Neutrophil (primary cell): ENCODE measurements around the gene RTN4RL1.

ENCODE experiments used
- H3K27ac ChIP-seq: fragments of 200-600 bp; sonication (generic); 2 replicates; pipeline ENCODE4 v1.5.1; 2016; ENCODE audit warnings: mild to moderate bottlenecking, moderate library complexity
- H3K27me3 ChIP-seq: fragments of 200-600 bp; sonication (generic); 2 replicates; pipeline ENCODE4 v1.6.0; 2016; ENCODE audit warnings: mild to moderate bottlenecking
- H3K36me3 ChIP-seq: fragments of 200-600 bp; sonication (generic); 2 replicates; pipeline ENCODE4 v1.5.1; 2017
- H3K4me1 ChIP-seq, 2 experiments: fragments of 200-600 bp in 1 of 2; sonication (generic) in 1 of 2; 1 replicate in 1 of 2; 2 replicates in 1 of 2; pipeline versions ENCODE4 v1.5.1 to v1.6.1; 2013 to 2016; ENCODE audit warnings: low read depth in 1 of 2, low read length in 1 of 2, mild to moderate bottlenecking in 1 of 2, moderate library complexity in 1 of 2; ENCODE audit not compliant: control insufficient read depth in 1 of 2, insufficient read depth in 1 of 2
- H3K4me3 ChIP-seq, 2 experiments: fragments of 200-600 bp in 1 of 2; sonication (generic) in 1 of 2; 1 replicate in 1 of 2; 2 replicates in 1 of 2; pipeline ENCODE4 v1.5.1; 2013 to 2016; ENCODE audit warnings: low read depth in 1 of 2, low read length in 1 of 2, mild to moderate bottlenecking in 1 of 2, moderate library complexity in 1 of 2
- H3K9me3 ChIP-seq: fragments of 200-600 bp; sonication (generic); 2 replicates; pipeline ENCODE4 v1.5.1; 2016
- TF ChIP-seq, protein P1 (sequence below): fragments of 200-600 bp; sonication (generic); IDR thresholded peaks from 2 replicates; pipeline ENCODE4 v1.5.1; 2016; ENCODE audit warnings: antibody characterized with exemption

RTN4RL1 gene

DNA sequence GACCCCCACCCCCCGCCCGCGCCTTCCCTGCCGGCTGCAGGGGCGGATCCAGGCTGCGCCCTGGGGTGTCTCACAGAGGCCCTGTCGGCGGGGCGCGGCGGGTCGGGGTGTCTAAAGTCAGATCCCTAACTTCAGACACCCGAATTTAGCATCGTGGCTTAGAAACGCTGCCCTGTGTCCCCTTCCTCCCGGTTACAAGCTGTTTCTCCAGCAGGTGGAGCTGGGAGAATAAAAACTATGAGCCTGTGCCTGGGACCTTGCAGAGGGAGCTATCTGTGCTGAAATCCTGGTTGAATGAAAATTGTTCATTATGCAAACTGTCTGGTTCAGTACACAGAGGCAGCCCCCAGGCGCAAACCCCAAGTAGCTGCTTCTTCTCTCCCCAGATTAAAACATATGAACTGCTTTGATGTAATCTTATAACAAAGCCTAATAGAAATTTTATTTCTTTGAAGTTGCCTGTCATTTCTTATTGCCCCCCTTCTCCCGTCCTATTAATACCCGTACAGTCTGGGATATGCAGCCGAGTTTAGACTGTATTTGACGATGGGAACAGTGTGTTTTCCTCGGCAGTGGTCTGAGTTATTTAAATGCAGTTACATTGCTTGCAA is 116.3 kb downstream of the RTN4RL1 start:
- H3K4me3 ChIP-seq, result no peak overlapping the region
- no peaks in the 10 kb centered on the region for H3K4me1 ChIP-seq
- no peaks in the 10 kb centered on the region for H3K36me3 ChIP-seq
- no peaks in the 10 kb centered on the region for H3K9me3 ChIP-seq
- peaks cover 99% of the 10 kb centered on the region for H3K27me3 ChIP-seq
- TF ChIP-seq, protein P1, sequence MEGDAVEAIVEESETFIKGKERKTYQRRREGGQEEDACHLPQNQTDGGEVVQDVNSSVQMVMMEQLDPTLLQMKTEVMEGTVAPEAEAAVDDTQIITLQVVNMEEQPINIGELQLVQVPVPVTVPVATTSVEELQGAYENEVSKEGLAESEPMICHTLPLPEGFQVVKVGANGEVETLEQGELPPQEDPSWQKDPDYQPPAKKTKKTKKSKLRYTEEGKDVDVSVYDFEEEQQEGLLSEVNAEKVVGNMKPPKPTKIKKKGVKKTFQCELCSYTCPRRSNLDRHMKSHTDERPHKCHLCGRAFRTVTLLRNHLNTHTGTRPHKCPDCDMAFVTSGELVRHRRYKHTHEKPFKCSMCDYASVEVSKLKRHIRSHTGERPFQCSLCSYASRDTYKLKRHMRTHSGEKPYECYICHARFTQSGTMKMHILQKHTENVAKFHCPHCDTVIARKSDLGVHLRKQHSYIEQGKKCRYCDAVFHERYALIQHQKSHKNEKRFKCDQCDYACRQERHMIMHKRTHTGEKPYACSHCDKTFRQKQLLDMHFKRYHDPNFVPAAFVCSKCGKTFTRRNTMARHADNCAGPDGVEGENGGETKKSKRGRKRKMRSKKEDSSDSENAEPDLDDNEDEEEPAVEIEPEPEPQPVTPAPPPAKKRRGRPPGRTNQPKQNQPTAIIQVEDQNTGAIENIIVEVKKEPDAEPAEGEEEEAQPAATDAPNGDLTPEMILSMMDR, result no peak
- no peak overlapping the region for H3K27ac ChIP-seq

DNA sequence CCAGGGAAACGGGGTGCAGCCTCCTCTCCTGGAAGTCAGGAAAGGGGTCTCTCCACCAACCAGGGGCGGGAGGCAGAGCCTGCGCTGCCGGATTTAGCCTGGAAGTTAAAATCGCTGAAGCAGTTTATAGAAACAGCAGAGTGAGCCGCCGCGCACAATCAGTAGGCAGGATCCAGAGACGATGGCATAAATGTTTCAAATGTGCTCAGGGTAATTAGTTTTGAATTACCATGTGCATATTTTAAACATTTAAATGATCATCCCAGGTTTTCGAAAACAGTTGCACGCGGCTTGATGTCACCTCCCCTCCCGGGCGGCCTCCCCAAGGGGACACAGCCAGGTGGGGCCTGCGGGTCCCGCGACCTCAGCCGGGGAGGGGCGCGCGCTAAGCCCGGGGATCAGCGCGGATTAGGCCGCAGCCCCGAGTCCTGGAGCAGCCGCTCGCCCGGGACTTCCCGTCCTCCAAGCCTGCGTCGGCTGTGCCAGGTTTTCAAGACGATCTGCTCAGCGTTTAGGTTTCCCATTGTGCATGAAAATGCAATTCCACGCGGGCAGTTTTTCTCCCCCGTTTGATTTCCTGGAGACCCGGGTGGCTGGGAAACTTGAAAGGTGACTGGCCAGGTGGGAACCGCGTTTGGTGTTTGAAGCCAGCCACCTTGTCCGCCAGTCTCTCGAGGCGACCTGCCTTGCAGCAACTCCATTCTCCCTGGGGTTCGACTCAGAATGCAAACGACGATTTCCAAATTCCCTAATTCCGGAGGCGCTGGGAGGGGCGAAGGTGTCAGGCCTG is 117.0 kb downstream of the RTN4RL1 start:
- Histone ChIP-seq H3K27me3 (peaks cover 96% of the 10 kb centered on the region), H3K9me3 (no peaks in the 10 kb centered on the region), H3K4me1 (no peaks in the 10 kb centered on the region), H3K36me3 (no peaks in the 10 kb centered on the region), H3K27ac (no peak overlapping the region), H3K4me3 (no peak overlapping the region)
- TF ChIP-seq, protein P1, result no peak

DNA sequence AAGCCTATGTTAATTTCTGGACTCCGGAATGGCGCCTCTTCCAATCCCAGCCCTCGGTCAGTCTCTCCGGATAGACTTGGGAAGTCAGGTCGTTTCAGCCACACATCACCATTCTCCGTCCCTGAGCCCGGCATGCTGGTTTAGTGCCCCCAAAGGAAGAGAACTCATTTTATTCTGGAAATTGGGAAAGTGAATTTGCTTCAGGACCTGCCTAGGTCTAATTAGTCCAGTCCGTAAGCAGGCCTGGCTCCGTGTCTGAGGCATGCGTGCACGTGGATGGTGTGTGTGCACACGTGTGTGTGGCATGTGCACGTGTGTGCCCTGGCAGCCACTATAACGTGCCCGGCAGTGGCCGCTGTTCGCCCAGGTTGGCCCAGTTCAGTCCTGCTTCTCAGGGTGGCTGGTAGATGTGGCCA is 117.9 kb downstream of the RTN4RL1 start:
- TF ChIP-seq, protein P1, result no peak
- H3K4me1 ChIP-seq, result no peaks in the 10 kb centered on the region
- no peak overlapping the region for H3K27ac ChIP-seq
- no peaks in the 10 kb centered on the region for H3K9me3 ChIP-seq
- no peak overlapping the region for H3K4me3 ChIP-seq
- peaks cover 88% of the 10 kb centered on the region for H3K27me3 ChIP-seq
- no peaks in the 10 kb centered on the region for H3K36me3 ChIP-seq

DNA sequence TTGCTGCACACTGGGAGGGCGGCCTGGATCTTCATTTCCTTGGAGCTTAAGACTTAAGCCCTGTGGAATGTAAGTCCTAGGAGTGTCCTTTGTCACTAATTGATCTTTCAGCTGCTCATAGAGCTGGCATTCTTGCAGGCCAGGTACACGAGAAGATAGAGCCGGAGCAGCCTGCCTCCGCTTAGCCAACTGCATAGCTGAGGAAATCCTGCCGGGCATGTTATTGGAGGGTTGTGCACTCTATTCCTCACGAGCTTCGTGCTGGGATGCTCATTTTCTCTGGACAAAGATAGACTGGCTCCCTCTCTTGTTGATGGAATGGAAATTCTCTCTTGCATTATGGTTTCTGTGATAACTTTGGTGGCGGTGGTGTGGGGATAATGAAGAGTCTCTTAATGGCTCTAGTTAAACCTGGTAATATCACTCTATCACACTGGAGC is 118.5 kb downstream of the RTN4RL1 start:
- Histone ChIP-seq H3K4me3 (no peak overlapping the region), H3K9me3 (no peaks in the 10 kb centered on the region), H3K36me3 (no peaks in the 10 kb centered on the region), H3K27me3 (peaks cover 82% of the 10 kb centered on the region), H3K4me1 (no peaks in the 10 kb centered on the region), H3K27ac (no peak overlapping the region)
- TF ChIP-seq, protein P1, result no peak

DNA sequence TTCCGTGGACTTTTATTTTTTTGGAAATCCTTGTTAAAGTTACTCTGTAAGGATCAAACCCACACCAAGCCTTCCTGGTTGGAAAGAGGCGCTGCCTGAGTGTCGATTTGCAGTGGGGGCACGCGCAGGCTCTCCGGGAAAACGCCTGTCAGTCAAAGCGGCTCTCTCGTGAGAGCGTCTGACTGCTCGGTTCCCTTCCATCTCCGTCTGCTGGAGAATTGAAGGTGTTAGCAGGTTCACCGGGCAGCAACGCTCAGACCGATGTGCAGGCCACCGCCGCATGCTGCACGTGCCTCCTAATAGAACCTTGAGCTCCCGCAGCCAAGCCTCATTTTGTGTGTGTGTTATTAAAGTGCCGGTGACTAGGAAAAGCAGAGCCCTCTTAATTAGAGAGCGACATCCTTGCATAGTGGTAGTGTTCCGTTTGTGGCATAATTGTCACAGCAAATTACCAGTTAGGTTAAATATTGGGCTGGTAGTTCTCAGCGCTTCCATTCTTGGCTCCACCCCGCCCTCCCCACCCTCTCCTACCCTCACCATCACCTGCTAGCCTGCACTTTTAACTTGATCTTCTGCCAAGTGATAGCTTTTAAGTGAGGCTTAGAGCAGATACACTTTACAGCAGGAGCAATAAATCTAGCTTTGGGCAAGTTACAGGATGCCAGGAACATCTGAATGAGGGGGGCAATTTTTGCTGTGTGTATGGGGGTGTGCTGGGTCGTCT is 119.8 kb downstream of the RTN4RL1 start:
- H3K9me3 ChIP-seq, result no peaks in the 10 kb centered on the region
- TF ChIP-seq, protein P1, result no peak
- H3K27me3 ChIP-seq, result peaks cover 69% of the 10 kb centered on the region
- H3K36me3 ChIP-seq, result no peaks in the 10 kb centered on the region
- H3K4me3 ChIP-seq, result no peak overlapping the region
- no peaks in the 10 kb centered on the region for H3K4me1 ChIP-seq
- H3K27ac ChIP-seq, result no peak overlapping the region
